CD4-positive, alpha-beta T cell treated with Interferon gamma for 1 hour (primary cell): ENCODE measurements around the gene RASAL2.
"Not testable (repeated sequence)": the region's sequence is repeated elsewhere in the genome, so short reads cannot be mapped to it uniquely, and the experiment has no call there.

Source experiments
- DNase-seq: peaks from one replicate; pipeline ENCODE4 v3.0.0-alpha.2; 2020

RASAL2 gene

DNA sequence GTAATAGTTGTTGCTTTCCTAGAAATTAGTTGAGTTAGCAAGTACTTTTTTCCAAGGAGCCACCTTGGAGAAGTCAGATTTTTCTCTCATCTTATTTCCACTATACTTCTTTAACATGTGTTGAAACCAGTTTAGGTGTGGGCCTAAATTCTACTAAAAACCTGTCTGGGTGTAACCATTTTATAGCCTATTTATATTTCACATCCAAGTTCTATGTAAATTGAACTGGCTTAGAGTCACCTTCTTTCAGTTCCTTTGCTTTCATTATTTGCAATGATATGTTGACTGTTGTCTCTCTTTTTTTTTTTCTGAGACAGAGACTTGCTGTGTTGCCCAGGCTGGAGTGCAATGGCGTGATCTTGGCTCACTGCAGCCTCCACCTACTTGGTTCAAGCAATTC, 207.2 kb downstream of the RASAL2 start:
- no peak for DNase-seq

GRCh38 chr1:178307264-178307663, 213.4 kb downstream of the RASAL2 start:
- DNase-seq: no peak

- DNase-seq: no peak
These were observed 214.5 kb downstream of the RASAL2 start for GRCh38 chr1:178308438-178308837.

DNA sequence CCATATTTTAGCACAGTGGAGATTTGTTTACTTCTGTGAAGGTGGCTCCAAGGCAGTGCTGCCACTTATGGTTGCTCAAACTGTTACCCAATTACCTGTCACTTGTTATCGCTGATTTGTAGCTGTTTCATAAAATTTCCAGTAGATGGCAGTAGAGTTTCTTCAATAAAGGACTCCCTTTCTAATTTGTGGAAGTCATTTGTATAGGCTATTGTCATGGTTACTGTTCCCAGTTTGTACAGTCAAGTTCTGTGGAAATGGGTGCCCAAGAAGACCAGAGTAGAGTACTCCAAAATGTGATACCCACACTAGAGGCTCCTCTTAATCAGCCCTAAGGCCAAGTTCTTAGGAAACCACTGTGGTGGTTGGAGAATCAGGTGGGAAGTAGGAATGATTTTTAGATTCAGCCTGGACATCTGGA, 216.8 kb downstream of the RASAL2 start:
- DNase-seq: no peak

- no peak for DNase-seq
These were observed 217.3 kb downstream of the RASAL2 start for GRCh38 chr1:178311164-178311563.

GRCh38 chr1:178320280-178320982, 226.5 kb downstream of the RASAL2 start:
- not testable (repeated sequence) for DNase-seq

DNA sequence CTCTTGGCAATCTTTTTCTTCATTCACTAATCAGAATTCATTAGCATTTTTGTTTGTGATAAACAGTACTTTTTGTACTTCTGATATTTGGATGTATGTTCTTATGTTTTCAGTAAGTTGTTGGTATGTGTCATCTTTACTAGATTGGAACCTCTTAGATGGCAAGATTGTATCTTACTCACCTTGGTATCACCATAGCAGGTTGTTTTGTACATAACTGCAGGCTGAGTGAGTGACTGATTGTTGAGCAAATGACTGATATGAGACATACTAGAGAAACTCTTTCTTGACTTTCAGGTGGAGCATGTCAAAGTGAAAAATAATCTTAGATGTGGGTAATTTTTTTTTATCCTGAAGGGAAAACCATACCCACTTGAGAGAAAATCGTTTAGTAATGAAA, 229.2 kb downstream of the RASAL2 start:
- no peak for DNase-seq

- DNase-seq: no peak
These were observed 230.1 kb downstream of the RASAL2 start for GRCh38 chr1:178324003-178324402.

DNA sequence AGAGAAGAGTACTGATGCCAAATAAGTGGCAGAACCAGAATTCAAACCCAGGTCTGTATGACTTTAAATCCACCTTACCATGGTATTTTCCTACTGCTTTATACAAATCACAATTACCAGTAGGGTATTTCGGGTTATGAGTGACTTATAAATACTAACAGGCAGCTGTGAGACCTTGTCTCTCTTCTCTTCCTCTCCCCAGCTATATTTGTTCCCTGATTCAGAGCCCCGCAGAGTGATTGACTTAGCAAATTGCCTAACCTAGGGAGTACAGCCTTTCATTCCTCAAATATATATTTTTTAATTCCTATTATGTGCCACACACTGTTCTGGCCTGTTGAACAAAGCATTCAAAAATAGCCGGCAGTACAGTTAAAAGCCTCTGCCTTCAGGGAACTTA, 234.8 kb downstream of the RASAL2 start:
- DNase-seq: no peak

DNA sequence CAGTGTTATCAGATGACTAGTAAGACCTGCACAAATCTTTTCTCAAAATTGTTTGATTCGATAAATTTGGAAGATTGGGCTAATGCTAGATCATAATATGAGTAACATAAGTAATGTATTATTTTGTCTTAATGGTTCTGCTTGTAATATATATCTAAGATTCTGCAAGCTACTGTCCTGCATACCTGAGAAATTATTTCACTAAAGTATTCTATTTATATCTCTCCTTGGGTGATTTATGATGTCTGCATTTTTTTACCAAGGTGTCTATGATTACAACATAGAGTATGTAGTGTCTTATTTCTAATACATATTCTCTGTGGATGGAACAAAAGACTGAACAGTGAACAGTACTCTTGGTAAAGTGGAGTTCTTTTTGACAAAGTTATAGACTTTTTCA, 236.2 kb downstream of the RASAL2 start:
- no peak for DNase-seq

DNA sequence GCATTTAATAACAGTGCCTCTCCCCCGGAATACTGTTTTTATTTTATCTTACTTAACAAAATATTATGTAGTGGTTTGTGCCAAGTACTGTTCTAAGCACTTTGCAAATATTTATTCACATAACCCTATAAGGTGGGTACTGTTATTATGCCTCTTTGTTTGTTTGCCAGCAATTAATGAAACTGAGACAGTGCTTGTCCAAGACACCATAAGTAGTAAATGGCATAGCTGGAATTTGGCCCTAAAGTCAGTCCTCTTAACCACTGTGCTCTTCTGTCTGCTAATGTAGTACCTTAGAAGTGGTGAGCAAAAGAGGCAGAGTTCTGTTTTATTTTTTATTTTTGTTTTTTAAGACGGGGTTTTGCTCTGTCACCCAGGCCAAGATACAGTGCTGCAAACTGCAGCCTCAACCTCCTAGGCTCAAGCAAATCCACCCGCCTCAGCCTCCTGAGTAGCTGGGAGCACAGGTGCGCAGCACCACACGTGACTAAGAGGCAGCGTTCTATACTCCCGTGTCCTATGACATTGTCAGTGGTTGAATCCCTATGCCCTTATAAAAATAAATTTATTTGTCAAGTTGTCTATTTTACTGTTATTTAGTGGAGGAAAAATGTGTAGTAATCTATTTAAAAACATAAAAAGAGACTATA, 237.1 kb downstream of the RASAL2 start:
- DNase-seq: no peak

DNA sequence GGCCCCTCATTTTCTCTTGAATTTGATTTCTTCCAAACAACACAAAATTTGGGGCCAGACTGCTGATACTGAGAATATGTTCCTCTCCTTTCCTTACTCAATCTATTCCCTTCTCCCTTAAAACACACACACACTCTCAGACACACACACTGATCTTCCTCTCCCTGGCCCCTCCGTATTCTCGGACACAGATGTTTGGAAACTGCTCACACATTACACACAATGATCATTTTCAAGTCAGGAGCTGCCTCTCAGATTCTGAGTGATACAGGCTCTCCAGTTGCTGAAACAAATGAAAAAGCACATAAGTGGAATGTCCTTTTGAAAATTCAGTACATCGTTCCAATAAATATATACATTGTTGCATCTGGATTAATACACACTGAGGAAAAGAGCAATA, 241.5 kb downstream of the RASAL2 start:
- DNase-seq: no peak

- no peak for DNase-seq
These were observed 243.3 kb downstream of the RASAL2 start for GRCh38 chr1:178337091-178337706.

DNA sequence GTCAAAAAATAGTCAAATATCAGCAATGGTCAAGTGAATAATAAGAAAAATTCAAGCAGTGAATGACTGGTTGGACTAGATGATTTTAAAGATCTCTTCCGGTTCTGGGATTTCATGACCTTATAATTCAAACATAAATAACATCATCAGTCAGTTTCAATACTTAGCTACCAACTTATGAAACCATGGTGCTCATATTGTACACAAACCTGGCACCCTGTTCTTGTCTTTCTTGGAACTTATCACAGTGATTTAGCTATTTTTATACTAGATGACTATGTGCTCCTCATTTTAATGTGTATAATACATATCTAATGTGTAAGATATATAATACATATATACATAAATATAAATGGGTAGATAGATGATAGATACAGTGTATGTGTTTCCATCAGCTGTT, 245.9 kb downstream of the RASAL2 start:
- DNase-seq: no peak

DNA sequence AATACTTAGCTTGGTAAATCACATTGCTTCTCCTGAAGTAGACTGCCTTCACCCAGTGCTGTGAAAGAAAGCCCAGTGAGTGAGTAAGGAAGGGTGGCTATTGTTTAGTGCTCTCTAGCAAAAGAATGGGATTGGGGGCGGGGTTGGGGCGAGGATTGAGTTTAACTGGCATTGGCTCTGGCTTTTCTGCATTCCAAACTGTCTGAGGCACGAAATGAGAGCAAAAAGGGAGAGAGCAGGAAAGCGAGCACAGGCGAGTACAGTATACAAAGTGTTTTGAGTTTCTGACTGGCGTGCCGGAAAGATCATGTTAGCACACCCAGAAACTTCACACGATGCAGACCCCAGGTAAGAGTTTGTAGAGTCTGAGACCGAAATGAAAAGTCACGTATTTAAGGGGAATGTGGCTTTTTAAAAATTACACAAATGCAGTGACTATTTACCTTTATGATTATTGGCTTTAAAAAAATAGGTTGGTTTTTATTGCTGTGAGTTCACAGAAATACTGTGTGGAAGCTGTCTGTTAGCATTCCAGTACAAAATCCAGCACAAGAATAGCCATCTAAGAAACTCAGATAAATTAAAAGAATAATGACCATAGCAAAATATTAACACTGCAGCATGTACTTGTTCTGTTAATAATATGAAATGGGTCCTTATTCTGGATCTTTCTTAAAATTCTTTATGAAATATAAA, 247.5 kb downstream of the RASAL2 start:
- no peak for DNase-seq

GRCh38 chr1:178342745-178343144, 248.8 kb downstream of the RASAL2 start:
- DNase-seq: no peak

DNA sequence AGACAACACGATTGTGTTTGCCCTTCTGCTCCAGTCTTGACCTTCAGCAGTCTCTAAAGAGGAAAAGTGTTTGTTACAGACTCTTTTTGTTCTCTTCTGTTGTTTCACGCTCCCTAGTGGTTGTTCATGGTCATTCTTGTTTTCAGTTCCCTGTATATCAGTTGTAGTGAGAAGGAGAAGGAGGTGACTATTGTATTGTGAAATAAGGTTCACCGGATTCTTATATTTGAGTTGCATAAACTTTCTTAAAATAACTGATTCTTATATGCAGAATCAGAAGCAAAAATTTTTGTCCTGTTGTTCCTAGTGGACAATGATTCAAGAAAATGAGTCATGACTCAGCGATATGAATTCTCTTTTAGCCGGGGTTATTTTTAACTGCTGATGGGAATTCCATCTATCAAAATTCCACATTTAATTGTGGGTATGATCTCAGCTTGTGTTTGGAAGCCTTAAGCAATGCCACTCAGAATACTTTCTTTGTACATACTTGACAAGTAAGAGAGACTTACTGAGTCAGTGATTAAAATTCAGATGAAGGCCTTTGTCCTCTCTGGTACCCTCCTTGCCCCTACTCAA, 250.7 kb downstream of the RASAL2 start:
- no peak for DNase-seq

- DNase-seq: no peak
These were observed 251.3 kb downstream of the RASAL2 start for GRCh38 chr1:178345238-178345637.

DNA sequence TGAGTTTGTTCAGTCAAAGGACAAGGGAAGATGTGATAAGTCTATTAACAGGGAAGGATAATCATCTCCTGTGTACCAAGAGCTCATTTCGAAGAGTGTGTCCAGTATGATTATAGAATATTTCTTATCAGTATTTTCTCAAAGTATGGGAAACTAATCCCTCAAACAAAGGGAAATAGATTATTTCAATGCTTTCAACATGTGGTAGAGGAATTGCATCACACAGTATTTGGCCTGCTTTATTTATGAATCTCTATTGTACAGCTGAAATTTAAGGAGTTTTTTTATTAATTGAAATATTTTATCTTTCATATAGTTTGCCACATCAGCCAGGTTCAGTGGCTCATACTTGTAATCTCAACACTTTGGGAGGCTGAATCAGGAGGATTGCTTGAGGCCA, 251.9 kb downstream of the RASAL2 start:
- no peak for DNase-seq

DNA sequence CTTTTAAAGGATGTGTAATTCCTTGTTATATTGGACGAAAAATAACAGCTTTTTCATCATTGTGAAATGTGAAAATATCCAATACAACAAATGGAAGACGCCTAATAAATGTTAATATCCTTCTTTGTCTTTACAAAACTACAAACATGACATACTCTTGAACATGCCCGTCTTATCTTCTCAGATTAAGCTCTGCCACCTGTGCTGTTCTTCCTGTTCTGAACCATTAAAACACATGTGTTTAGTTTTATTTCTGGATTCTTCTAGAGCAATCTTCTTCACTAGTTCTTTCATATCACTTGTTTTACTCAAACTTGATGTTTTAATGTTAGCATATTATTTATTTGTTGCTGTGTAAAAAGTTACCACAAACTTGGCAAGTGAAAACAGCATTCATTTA, 255.9 kb downstream of the RASAL2 start:
- DNase-seq: no peak

DNA sequence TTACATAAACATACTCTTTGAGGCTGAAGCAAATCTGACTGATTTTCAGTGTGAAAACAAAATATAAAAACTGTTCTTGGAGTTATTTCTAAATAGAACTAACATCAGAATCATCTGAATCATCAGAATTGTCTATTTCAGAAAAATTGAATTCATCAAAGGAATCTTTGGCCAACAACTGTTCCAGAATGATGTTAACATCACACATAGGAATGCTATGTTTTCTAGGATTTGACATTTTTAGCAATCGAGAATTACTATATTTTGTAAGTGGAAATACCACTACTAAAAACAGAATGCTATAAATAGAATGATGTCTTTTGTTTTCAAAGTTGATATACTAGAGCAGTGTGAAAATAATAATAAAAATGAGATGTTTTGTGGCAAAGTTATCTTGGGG, 258.0 kb downstream of the RASAL2 start:
- not testable (repeated sequence) for DNase-seq

- no peak for DNase-seq
These were observed 259.0 kb downstream of the RASAL2 start for GRCh38 chr1:178352790-178353416.

GRCh38 chr1:178353524-178353923, 259.6 kb downstream of the RASAL2 start:
- DNase-seq: no peak
